Cardiac muscle cell (in vitro differentiated cells and primary cell): Measurements from ENCODE around the gene AXDND1. TPM values are rescaled to one million over a fixed set of nuclear protein-coding genes. Genes with fewer than 3 reads are reported as not detected.
"Not testable (repeated sequence)": the region's sequence is repeated elsewhere in the genome, so short reads cannot be mapped to it uniquely, and the experiment has no call there.

ENCODE experiments used
- DNase-seq, 2 donors: peaks; one replicate each; pipeline versions ENCODE4 v3.0.0 to v3.0.0-alpha.2; 2010 to 2017; ENCODE audit warnings: low read depth in 1 of 2, low spot score in 1 of 2
- H3K27ac ChIP-seq: fragments of 200-600 bp; sonication (generic); 2 replicates; pipeline ENCODE4 v1.5.1; 2016
- H3K27me3 ChIP-seq: fragments of 200-600 bp; sonication (generic); 2 replicates; pipeline ENCODE4 v1.6.0; 2016; ENCODE audit warnings: control low read depth
- H3K36me3 ChIP-seq: fragments of 200-600 bp; sonication (generic); 2 replicates; pipeline ENCODE4 v1.5.1; 2016; ENCODE audit warnings: control low read depth
- H3K4me1 ChIP-seq: fragments of 200-600 bp; sonication (generic); 2 replicates; pipeline ENCODE4 v1.8.1; 2017; ENCODE audit warnings: low read depth, mild to moderate bottlenecking, mixed run types
- H3K4me3 ChIP-seq: fragments of 200-600 bp; sonication (generic); 2 replicates; pipeline ENCODE4 v1.5.1; 2016; ENCODE audit warnings: mild to moderate bottlenecking
- H3K9me3 ChIP-seq: fragments of 200-600 bp; sonication (generic); 2 replicates; pipeline ENCODE4 v1.5.1; 2017; ENCODE audit warnings: low read depth, mild to moderate bottlenecking, control low read depth
- CTCF ChIP-seq: IDR thresholded peaks from 2 replicates; pipeline ENCODE4 v1.5.1; 2012; ENCODE audit warnings: low read depth, mild to moderate bottlenecking, low read length
- polyA plus RNA-seq: library from polyadenylated mRNA; unstranded; fragments of >200 nt; fragmentation: Nextera tagmentation; extraction: Ambion mirVana; gene quantifications from 2 replicates; pipeline ENCODE4 v1.2.1, GENCODE V29; 2016
- total RNA-seq: library from RNA; depleted of rRNA; stranded (reverse); fragments of >200 nt; gene quantifications from 2 replicates; pipeline ENCODE4 v1.2.3, GENCODE V29; 2016

AXDND1 gene
- total and polyA plus RNA-seq, 2 experiments from 2014 or later = 0.54 to 0.70 TPM

DNA sequence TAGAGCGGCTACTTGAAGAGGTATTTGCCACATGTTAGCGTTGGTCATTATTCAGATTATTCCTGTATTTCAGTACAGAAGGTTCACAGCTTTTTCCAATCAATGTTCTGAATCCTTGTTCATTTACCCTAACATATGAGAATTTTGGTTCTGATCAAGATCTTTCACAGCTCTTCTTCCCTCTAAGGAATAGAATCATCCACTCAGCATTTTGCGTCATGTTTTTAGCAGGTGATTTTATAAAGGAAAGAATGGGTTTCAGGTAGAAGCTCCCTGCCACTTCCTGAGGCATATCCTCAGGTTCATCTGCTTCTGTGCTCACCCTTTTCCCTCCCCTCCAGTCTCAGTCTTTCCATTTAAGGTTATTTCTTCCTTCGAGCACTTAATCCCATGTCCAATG, 143.6 kb downstream of the AXDND1 start:
- no peak for DNase-seq
- no peak for TF ChIP-seq CTCF
- Histone ChIP-seq H3K4me1 (no peaks in the 10 kb centered on the region), H3K4me3 (no peak overlapping the region), H3K27ac (no peak overlapping the region), H3K27me3 (no peaks in the 10 kb centered on the region), H3K9me3 (no peaks in the 10 kb centered on the region), H3K36me3 (no peaks in the 10 kb centered on the region)

GRCh38 chr1:179510038-179510437, 144.3 kb downstream of the AXDND1 start:
- no peak for TF ChIP-seq CTCF
- H3K27me3 ChIP-seq = no peaks in the 10 kb centered on the region
- no peak overlapping the region for H3K4me3 ChIP-seq
- H3K27ac ChIP-seq = no peak overlapping the region
- no peaks in the 10 kb centered on the region for H3K9me3 ChIP-seq
- no peak for DNase-seq
- H3K4me1 ChIP-seq = no peaks in the 10 kb centered on the region
- H3K36me3 ChIP-seq = no peaks in the 10 kb centered on the region

DNA sequence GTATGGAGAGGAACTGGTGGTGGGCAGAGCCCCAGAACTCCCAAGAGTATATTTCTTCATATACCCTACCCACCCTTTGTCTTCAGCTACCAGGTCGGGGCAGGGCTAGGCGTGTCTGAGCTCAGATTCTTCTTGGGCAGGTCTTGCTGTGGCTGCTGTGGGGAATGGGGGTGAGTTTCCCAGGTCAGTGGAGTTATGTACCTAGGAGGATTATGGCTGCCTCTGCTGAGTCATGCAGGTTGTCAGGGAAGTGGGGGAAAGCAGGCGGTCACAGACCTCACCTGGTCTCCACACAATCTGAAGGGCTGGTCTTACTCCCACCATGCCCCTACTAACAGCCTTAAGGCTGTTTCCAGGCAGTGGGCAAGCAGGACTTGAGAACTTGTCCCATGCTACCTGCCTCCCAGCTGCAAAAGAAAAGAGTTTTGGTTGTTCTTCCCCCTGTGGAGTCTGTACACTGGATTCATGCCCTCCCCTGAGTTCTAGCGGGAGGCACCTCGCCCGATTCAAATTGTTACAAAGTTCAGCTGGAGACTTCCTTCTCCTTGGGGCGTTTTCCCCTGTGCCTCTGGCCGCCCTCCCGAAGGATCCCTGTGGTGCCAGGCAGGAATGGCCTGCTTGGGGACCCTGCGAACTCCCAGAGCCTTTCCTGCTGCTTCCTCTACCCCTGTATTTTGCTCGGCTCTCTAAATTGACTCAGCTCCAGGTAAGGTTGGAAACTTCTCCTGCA, 151.4 kb downstream of the AXDND1 start:
- no peak for DNase-seq
- Histone ChIP-seq H3K9me3 (no peaks in the 10 kb centered on the region), H3K4me3 (no peak overlapping the region), H3K4me1 (no peaks in the 10 kb centered on the region), H3K27me3 (no peaks in the 10 kb centered on the region), H3K27ac (no peak overlapping the region), H3K36me3 (no peaks in the 10 kb centered on the region)
- TF ChIP-seq CTCF = no peak

- H3K27me3 ChIP-seq, H3K9me3 ChIP-seq, H3K4me1 ChIP-seq, DNase-seq, H3K4me3 ChIP-seq, H3K27ac ChIP-seq, H3K36me3 ChIP-seq: not testable (repeated sequence)
Observed at GRCh38 chr1:179518544-179518943, 152.8 kb downstream of the AXDND1 start.

GRCh38 chr1:179529482-179530195, 163.9 kb downstream of the AXDND1 start:
- H3K4me3 ChIP-seq = no peak overlapping the region
- no peak for DNase-seq
- no peaks in the 10 kb centered on the region for H3K4me1 ChIP-seq
- H3K27ac ChIP-seq = no peak overlapping the region
- no peak for TF ChIP-seq CTCF
- H3K36me3 ChIP-seq = no peaks in the 10 kb centered on the region
- H3K9me3 ChIP-seq = no peaks in the 10 kb centered on the region
- no peaks in the 10 kb centered on the region for H3K27me3 ChIP-seq

DNA sequence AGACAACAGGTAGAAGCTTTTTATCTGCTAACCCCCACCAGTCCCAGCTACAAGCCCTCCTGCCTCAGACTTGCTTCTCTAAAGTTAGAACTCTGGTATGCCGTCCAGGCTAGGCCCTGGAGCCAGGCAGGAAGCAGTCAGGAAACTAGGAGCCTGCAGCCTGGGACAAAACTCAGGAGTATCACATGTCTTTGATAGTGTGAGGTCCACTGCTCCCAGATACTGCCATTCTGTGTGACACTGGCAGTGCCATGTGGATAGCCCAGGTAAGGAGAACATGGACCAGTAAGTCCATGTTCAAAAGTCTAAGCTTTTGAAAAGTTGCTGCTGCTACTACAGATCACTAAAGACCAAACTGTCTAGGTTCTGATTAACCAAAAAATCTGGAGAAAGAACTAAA, 164.6 kb downstream of the AXDND1 start:
- Histone ChIP-seq H3K4me1 (no peaks in the 10 kb centered on the region), H3K36me3 (no peaks in the 10 kb centered on the region), H3K27me3 (no peaks in the 10 kb centered on the region), H3K4me3 (no peak overlapping the region), H3K27ac (no peak overlapping the region), H3K9me3 (no peaks in the 10 kb centered on the region)
- TF ChIP-seq CTCF = no peak
- DNase-seq = no peak
